Stomach (tissue), 4 donors: Measurements from ENCODE around the gene NEO1.

Experiments
- CTCF ChIP-seq, 7 experiments: fragments of 450-650 bp in 4 of 7; fragments of 200-600 bp in 3 of 7; sonication (generic) in 3 of 7; IDR thresholded peaks; one replicate each; pipeline ENCODE4 v1.5.1; 2016 to 2019; ENCODE audit warnings: antibody characterized with exemption in 7 of 7, control low read depth in 2 of 7, mild to moderate bottlenecking in 1 of 7
- EP300 ChIP-seq: sonication (generic); formaldehyde crosslinking; IDR thresholded peaks from one replicate; pipeline ENCODE4 v1.6.1; 2017; ENCODE audit warnings: antibody characterized with exemption
- POLR2AphosphoS5 ChIP-seq, 3 donors: sonication (generic); formaldehyde crosslinking; IDR thresholded peaks; one replicate each; pipeline ENCODE4 v1.6.1; 2016; ENCODE audit warnings: antibody characterized with exemption in 3 of 3

- TF ChIP-seq CTCF (IDR thresholded peaks at IDR 0.05) (no peak), POLR2AphosphoS5 (IDR thresholded peaks at IDR 0.05) (no peak), EP300 (no peak)
Observed at GRCh38 chr15:73226093-73226814, 174.0 kb downstream of the NEO1 start.
